HepG2 (cell line): ENCODE results near the gene SIRT7. TPM values are rescaled to one million over a fixed set of nuclear protein-coding genes. Genes with fewer than 3 reads are reported as not detected.

Experiments used
- BATF2 ChIP-seq: sonication (generic); formaldehyde crosslinking; IDR thresholded peaks from 2 replicates; pipeline ENCODE4 v1.8.0; 2022; ENCODE audit warnings: mild to moderate bottlenecking, missing genetic modification reagents, moderate library complexity
- DNMT1 ChIP-seq: sonication (generic); formaldehyde crosslinking; IDR thresholded peaks from 2 replicates; pipeline ENCODE4 v1.5.1; 2020; ENCODE audit warnings: mild to moderate bottlenecking, missing genetic modification reagents
- FOXO1 ChIP-seq: sonication (generic); formaldehyde crosslinking; IDR thresholded peaks from 2 replicates; pipeline ENCODE4 v1.4.0; 2020; ENCODE audit warnings: missing genetic modification reagents
- GABPA ChIP-seq, 2 experiments: IDR thresholded peaks; 2 replicates each; pipeline ENCODE4 v1.6.1; 2011 to 2016; ENCODE audit warnings: low read depth in 2 of 2, low read length in 1 of 2, missing biosample characterization in 1 of 2, missing genetic modification characterization in 1 of 2
- HINFP ChIP-seq: sonication (generic); formaldehyde crosslinking; IDR thresholded peaks from 2 replicates; pipeline ENCODE4 v1.4.0; 2020; ENCODE audit warnings: low read depth, mild to moderate bottlenecking, missing genetic modification reagents
- JUN ChIP-seq: sonication (generic); formaldehyde crosslinking; IDR thresholded peaks from 2 replicates; pipeline ENCODE4 v1.4.0; 2020; ENCODE audit warnings: mild to moderate bottlenecking, missing genetic modification reagents
- NFAT5 ChIP-seq: sonication (generic); formaldehyde crosslinking; IDR thresholded peaks from 2 replicates; pipeline ENCODE4 v1.4.0; 2020; ENCODE audit warnings: missing genetic modification reagents
- NFIC ChIP-seq: IDR thresholded peaks from 2 replicates; pipeline ENCODE4 v1.6.1; 2012; ENCODE audit warnings: mild to moderate bottlenecking, low read length, inconsistent platforms
- THYN1 ChIP-seq: sonication (generic); formaldehyde crosslinking; IDR thresholded peaks from 2 replicates; pipeline ENCODE4 v1.8.1; 2023; ENCODE audit warnings: low read depth, mild to moderate bottlenecking, moderate library complexity, missing genetic modification reagents, borderline replicate concordance
- WIZ ChIP-seq: sonication (generic); formaldehyde crosslinking; IDR thresholded peaks from 2 replicates; pipeline ENCODE4 v1.5.1; 2020; ENCODE audit warnings: mild to moderate bottlenecking, missing genetic modification reagents
- ZBTB20 ChIP-seq: sonication (generic); formaldehyde crosslinking; IDR thresholded peaks from 2 replicates; pipeline ENCODE4 v1.8.1; 2023; ENCODE audit warnings: missing genetic modification reagents, low read depth, mild to moderate bottlenecking, borderline replicate concordance
- ZNF749 ChIP-seq: sonication (generic); formaldehyde crosslinking; IDR thresholded peaks from 2 replicates; pipeline ENCODE4 v1.8.0; 2022; ENCODE audit warnings: mild to moderate bottlenecking, missing genetic modification reagents, moderate library complexity, borderline replicate concordance
- ZNF83 ChIP-seq: sonication (generic); formaldehyde crosslinking; IDR thresholded peaks from 2 replicates; pipeline ENCODE4 v1.4.0; 2020; ENCODE audit warnings: missing genetic modification reagents, mild to moderate bottlenecking, borderline replicate concordance
- polyA plus RNA-seq, 8 experiments: library from polyadenylated mRNA; depleted of rRNA in 3 of 8; stranded (reverse) in 7 of 8; unstranded in 1 of 8; fragments of >200 nt; fragmentation: Illumina TruSeq in 4 of 8; extraction: Trizol in 4 of 8; gene quantifications; 2 replicates each; pipeline versions ENCODE4 v1.2.1 to v1.2.3, GENCODE V29; 2011 to 2016; ENCODE audit warnings: low read depth in 4 of 8, missing spikeins in 1 of 8, mixed read lengths in 1 of 8; ENCODE audit not compliant: insufficient read depth in 1 of 8
- total RNA-seq, 5 experiments: library from RNA; depleted of rRNA; stranded (reverse); fragments of >200 nt; fragmentation: Illumina TruSeq; extraction: Trizol; gene quantifications; 2 replicates each; pipeline ENCODE4 v1.2.3, GENCODE V29; 2016; ENCODE audit warnings: low read depth in 1 of 5
- TF ChIP-seq, protein P1 (sequence below): sonication (generic); formaldehyde crosslinking; IDR thresholded peaks from 2 replicates; pipeline ENCODE4 v1.9.0; 2022; ENCODE audit warnings: missing genetic modification reagents, mild to moderate bottlenecking, borderline replicate concordance
- TF ChIP-seq, protein P2 (sequence below): sonication (generic); formaldehyde crosslinking; IDR thresholded peaks from 2 replicates; pipeline ENCODE4 v1.5.0; 2020; ENCODE audit warnings: missing genetic modification reagents

SIRT7 gene
- total and polyA plus RNA-seq, 2 of the 13 experiments (the other 11 are each of a cell fraction or from before 2014, with no cell fraction given): 8.3 to 24.8 TPM

DNA sequence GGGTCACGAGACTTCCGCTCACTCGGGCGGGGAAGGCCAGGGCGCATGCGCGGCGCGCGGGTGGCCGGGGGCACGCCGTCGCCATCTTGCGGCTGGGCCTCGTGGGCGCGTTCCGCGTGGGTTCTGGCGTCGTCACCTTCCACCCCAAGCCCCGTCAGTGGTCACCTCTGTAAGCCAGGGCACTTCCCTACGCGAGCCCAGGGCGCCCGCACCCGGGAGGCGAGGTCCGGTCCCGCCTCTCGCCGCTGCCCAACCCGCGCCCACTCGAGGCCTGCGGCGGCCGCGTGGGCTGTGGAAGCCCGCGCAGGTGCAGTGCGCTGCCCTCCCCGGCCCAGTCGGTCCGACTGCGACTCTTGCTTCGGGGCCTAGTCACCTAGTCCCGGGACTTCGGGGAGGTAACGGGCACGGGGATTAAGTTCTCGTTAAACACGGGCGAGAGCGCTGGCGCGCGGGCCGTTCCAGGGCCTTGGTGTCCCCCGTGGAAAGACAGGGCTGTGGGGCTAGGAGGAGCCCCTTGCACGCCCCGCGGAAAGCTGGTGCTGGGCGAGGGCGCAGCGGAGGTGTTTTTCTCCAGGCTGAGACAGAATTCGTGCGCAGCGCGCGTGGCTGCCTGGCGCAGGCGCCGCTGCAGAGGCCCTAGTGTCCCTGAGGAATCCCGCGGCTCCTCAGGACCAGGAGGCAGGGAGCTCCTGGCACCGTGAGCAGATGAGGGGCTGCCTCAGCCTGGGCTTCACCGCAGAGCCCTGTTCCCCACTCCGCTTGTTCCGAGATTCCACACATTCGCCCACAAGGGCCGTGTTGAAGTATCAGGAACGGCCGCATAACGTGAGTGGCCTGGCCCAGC, 46.4 kb downstream of the SIRT7 start (continued):
- no peak for TF ChIP-seq HINFP (CRISPR knock-in tag)
- TF ChIP-seq GABPA (IDR thresholded peaks at IDR 0.05; ENCODE audit: low read depth, low read length): no peak
- no peak for TF ChIP-seq GABPA (CRISPR knock-in tag; IDR thresholded peaks at IDR 0.05; ENCODE audit: low read depth)
- peak; percentile 53 for TF ChIP-seq ZBTB20 (CRISPR knock-in tag)
- TF ChIP-seq NFAT5 (CRISPR knock-in tag): peak; percentile 89
- TF ChIP-seq, protein P1, sequence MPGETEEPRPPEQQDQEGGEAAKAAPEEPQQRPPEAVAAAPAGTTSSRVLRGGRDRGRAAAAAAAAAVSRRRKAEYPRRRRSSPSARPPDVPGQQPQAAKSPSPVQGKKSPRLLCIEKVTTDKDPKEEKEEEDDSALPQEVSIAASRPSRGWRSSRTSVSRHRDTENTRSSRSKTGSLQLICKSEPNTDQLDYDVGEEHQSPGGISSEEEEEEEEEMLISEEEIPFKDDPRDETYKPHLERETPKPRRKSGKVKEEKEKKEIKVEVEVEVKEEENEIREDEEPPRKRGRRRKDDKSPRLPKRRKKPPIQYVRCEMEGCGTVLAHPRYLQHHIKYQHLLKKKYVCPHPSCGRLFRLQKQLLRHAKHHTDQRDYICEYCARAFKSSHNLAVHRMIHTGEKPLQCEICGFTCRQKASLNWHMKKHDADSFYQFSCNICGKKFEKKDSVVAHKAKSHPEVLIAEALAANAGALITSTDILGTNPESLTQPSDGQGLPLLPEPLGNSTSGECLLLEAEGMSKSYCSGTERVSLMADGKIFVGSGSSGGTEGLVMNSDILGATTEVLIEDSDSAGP (CRISPR knock-in tag): peak; percentile 92
- TF ChIP-seq ZNF749 (CRISPR knock-in tag): peak; percentile 99
- peak; percentile 99 for TF ChIP-seq ZNF83
- TF ChIP-seq, protein P2, sequence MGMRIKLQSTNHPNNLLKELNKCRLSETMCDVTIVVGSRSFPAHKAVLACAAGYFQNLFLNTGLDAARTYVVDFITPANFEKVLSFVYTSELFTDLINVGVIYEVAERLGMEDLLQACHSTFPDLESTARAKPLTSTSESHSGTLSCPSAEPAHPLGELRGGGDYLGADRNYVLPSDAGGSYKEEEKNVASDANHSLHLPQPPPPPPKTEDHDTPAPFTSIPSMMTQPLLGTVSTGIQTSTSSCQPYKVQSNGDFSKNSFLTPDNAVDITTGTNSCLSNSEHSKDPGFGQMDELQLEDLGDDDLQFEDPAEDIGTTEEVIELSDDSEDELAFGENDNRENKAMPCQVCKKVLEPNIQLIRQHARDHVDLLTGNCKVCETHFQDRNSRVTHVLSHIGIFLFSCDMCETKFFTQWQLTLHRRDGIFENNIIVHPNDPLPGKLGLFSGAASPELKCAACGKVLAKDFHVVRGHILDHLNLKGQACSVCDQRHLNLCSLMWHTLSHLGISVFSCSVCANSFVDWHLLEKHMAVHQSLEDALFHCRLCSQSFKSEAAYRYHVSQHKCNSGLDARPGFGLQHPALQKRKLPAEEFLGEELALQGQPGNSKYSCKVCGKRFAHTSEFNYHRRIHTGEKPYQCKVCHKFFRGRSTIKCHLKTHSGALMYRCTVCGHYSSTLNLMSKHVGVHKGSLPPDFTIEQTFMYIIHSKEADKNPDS (CRISPR knock-in tag): peak; percentile 43; the same call in 1 of the 2 replicates
- TF ChIP-seq BATF2 (CRISPR knock-in tag): peak; percentile 98
- no peak; the same call in 1 of the 2 replicates for TF ChIP-seq WIZ (CRISPR knock-in tag)
- TF ChIP-seq JUN: peak; percentile 84; the same call in 1 of the 2 replicates
- TF ChIP-seq THYN1 (CRISPR knock-in tag): no peak
- TF ChIP-seq NFIC: no peak
- peak; percentile 82; the same call in 1 of the 2 replicates for TF ChIP-seq DNMT1
- peak; percentile 64; the same call in 1 of the 2 replicates for TF ChIP-seq FOXO1
